Measurements from ENCODE around the gene RASGRF1.
"Not testable (repeated sequence)": the region's sequence is repeated elsewhere in the genome, so short reads cannot be mapped to it uniquely, and the experiment has no call there.

RASGRF1 gene

DNA sequence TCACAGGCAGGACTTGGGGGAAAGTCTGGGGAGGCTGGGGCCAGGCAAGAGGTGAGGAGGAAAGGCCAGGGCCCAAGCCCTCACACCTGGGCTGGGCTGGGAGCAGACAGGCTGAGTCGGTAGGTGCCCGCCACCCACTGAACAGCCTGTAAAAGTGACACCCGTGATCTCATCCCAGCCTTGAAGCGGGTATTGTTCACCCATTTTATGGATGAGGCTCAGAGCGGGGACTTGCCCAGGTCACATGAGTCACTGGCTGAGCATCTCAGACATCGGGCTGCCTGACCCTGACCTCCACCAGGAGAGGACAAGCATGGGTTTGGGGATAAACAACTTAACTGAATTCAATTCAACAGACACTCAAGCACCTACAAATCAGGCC, 93.7 kb downstream of the RASGRF1 start:
- CTCF ChIA-PET, result interaction anchor here (0.7 kb wide), 1 partner anchor 10 kb away, joined by 3 read pairs; no protein-coding TSS in a partner anchor
- POLR2A ChIA-PET (ENCODE audit: low non-redundant PET), result no interaction called here
- TF ChIP-seq, protein P1, sequence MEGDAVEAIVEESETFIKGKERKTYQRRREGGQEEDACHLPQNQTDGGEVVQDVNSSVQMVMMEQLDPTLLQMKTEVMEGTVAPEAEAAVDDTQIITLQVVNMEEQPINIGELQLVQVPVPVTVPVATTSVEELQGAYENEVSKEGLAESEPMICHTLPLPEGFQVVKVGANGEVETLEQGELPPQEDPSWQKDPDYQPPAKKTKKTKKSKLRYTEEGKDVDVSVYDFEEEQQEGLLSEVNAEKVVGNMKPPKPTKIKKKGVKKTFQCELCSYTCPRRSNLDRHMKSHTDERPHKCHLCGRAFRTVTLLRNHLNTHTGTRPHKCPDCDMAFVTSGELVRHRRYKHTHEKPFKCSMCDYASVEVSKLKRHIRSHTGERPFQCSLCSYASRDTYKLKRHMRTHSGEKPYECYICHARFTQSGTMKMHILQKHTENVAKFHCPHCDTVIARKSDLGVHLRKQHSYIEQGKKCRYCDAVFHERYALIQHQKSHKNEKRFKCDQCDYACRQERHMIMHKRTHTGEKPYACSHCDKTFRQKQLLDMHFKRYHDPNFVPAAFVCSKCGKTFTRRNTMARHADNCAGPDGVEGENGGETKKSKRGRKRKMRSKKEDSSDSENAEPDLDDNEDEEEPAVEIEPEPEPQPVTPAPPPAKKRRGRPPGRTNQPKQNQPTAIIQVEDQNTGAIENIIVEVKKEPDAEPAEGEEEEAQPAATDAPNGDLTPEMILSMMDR (conservative IDR thresholded peaks at IDR 0.05; ENCODE audit: low read depth), result no peak
- H3K27ac ChIP-seq, result peak overlapping the region; percentile 45
- peak; percentile 12 for DNase-seq (ENCODE audit: low spot score)

DNA sequence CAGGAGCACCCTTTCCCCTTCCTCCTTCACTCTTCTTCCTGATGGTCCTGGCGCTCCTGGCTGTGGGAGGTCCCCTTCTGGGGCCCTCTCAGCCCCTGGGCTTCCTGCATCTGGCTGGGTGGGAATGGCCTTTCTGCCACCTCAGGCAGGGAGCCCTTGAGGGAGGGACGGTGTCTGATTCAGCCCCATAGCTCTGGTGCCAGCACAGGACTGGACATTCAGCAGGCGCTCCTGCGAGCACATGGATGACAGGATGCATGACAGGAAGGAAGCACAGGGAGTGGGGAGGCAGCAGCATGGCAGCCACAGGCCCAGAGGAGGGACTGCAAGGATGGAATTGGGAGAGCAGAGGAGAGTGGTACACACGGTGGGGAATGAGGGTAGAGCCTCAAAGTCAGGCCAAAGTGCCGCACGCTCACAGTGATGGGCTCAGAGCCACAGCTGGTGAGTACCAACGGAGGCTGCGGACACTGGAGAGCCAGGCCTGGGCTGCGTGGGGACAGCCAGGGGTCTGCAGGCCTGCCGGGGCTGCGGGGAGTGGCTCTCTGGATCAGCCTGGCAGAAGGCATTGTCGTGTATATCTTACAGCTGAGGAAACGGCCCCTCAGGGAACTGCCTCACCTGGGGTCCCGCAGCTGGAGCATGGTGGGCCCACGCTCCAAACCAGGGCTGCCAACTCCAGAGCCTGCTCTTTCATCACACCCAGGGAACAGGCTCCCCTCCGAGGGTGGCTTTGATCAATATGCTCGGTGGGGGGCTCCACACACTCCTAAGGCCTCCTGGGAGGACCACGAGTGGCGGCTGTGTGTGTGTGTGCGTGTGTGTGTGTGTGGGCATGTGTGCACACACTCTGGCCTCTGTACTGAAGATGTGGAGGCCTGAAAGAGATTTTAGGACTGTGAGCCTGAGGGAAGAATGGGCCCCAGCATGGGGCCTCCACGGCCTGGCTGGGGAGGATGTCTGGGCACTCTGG, 94.4 kb downstream of the RASGRF1 start:
- peak overlapping the region; percentile 45 for H3K27ac ChIP-seq
- DNase-seq (ENCODE audit: low spot score), result no peak
- TF ChIP-seq, protein P1 (conservative IDR thresholded peaks at IDR 0.05; ENCODE audit: low read depth), result no peak
- POLR2A ChIA-PET (ENCODE audit: low non-redundant PET), result no interaction called here
- CTCF ChIA-PET, result interaction anchor here (0.6 to 0.7 kb wide), 2 partner anchors 11 to 17 kb away, joined by 3 to 4 read pairs; no protein-coding TSS in a partner anchor

DNA sequence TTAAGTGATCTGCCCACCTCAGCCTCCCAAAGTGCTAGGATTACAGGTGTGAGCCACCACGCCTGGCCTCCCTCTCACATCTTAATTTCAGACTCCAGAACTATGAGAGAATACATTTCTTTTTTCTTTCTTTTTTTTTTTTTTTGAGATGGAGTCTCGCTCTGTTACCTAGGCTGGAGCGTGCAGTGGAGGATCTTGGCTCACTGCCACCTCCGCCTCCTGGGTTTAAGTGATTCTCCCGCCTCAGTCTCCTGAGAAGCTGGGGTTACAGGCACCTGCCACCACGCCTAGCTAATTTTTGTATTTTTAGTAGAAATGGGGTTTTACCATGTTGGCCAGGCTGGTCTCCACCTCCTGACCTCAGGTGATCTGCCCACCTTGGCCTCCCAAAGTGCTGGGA, 95.4 kb downstream of the RASGRF1 start:
- DNase-seq (ENCODE audit: low spot score); POLR2A ChIA-PET (ENCODE audit: low non-redundant PET); H3K27ac ChIP-seq: not testable (repeated sequence)
- CTCF ChIA-PET, result interaction anchor here (0.6 kb wide), 2 partner anchors 53 to 1543 kb away, joined by 3 read pairs; no protein-coding TSS in a partner anchor

DNA sequence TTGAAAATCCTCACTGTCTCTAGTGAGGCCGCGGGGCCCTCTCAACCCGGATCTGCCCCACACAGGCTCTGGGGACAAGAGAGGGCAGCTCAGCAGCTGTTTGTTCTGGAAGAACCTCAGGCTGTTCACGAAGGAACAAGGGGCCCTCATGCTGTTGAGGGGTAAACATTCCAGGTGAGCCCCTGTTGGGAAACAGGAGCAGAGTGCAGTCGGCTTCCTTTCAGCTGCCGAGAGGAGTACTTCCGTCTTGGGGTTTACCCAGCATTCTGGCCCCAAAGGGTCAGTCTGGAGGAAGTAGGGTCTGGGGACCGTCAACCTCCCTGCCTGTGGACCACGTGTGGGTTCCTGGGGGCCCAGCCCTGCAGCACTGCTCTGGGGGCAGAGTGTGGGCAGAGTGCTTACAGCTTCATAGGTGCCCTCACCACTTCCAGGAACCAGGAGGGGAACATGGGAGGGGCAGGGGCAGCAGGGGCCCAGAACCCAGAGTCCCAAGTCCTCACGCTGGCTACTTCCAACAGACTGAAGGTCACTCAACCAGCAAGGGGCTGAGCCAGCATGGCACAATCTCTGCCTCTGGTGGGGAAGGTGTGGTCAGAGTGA, 96.5 kb downstream of the RASGRF1 start:
- CTCF ChIA-PET, result no interaction called here
- TF ChIP-seq, protein P1 (conservative IDR thresholded peaks at IDR 0.05; ENCODE audit: low read depth), result no peak
- DNase-seq (ENCODE audit: low spot score), result no peak
- peak overlapping the region; percentile 28 for H3K27ac ChIP-seq
- POLR2A ChIA-PET (ENCODE audit: low non-redundant PET), result no interaction called here

DNA sequence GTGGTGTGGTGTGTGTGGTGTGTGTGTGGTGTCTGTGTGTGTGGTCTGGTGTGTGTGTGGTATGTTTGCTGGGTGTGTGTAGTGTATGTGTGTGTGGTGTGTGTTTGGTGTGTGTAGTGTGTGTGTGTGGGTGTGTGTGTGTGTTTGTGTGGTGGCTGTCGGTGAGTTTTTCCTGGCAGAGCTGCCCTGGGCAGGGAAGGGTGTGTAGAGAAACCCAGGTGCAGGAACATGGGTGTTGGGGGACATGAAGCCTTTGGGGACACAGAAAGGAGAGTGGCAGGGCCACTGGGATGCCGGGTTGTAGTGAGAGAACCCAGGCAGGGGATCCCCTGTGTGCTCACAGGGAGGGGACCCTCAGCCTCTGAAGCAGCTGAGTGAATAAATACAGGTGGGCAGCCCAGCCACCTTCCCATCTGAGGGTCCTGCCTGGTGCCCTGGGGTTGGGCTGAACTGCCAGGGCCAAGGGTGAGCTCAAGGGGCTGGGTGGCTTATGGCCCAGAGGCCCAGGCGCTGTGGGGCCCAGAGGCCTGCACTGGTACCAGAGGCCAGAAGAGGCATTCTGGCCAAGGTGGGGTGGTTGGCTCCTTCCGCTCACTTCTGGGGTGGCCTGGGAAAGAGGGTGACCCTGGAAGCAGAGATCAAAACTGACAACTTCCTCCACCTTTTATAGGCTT, 97.2 kb downstream of the RASGRF1 start:
- CTCF ChIA-PET, result no interaction called here
- H3K27ac ChIP-seq, result peak overlapping the region; percentile 28
- DNase-seq (ENCODE audit: low spot score), result no peak
- TF ChIP-seq, protein P1 (conservative IDR thresholded peaks at IDR 0.05; ENCODE audit: low read depth), result no peak
- POLR2A ChIA-PET (ENCODE audit: low non-redundant PET), result no interaction called here

DNA sequence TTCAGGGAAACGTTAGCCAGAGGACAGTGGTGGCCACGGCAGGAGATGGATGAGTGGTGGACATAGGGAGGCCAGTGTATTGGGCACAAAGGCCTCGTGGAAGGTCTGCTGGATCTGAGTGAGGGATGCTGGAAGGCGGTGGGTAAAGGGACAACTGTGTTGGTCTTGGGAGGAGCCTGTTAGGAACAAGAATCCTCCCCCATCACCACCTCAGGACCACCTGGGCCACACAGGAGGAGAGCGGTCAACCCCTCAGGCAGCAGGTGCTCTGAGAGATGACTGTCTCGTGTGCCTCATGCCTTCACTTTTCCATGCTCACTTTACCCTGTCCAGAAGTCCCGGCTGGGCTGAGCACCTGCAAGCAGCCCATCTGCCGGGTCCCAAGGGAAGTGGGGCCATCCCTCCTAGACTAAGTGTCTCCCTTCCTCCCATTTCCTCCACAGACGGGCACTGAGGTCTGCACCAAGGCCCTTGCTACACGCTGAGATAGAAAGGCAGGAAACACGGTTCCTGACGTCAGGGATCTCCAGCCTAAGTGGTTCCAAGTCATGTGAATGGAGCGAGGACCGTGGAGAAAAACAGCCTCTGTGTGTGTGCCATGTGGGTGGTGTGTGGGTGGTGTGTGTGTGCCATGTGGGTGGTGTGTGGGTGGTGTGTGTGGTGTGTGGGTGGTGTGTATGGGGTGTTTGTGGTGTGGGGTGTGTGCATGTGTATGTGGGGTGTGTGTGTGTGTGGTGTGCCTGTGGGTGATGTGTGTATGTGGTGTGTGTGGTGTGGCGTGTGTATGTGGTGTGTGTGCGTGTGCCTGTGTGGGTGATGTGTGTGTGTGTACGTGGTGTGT, 97.9 kb downstream of the RASGRF1 start:
- ChIA-PET CTCF (no interaction called here), POLR2A (ENCODE audit: low non-redundant PET) (no interaction called here)
- peak overlapping the region; percentile 44 for H3K27ac ChIP-seq
- TF ChIP-seq, protein P1 (conservative IDR thresholded peaks at IDR 0.05; ENCODE audit: low read depth), result no peak
- DNase-seq (ENCODE audit: low spot score), result no peak
